SK-N-SH treated with all-trans-retinoic acid at 6 μM for 48 hours (cell line): ENCODE data around the gene MTMR3.
A peak's percentile ranks its signal among the peaks of the same experiment; 100 is the strongest.

ENCODE experiments used
- ATAC-seq: fragments of 200-7000 bp; cut with Tn5 transposase; 3 replicates; pipeline ENCODE4 v1.9.1; 2020; ENCODE audit warnings: mild to moderate bottlenecking, moderate library complexity
- ARNTL ChIP-seq: fragments of 450-650 bp; formaldehyde crosslinking; IDR thresholded peaks from 2 replicates; pipeline ENCODE4 v1.5.0; 2020; ENCODE audit warnings: low read depth, mild to moderate bottlenecking, moderate library complexity, borderline replicate concordance
- BACH2 ChIP-seq: fragments of 250-450 bp; sonication (Bioruptor Pico); IDR thresholded peaks from 2 replicates; pipeline ENCODE4 v1.9.0; 2021; ENCODE audit warnings: mild to moderate bottlenecking, borderline replicate concordance
- ESRRG ChIP-seq: fragments of 250-450 bp; sonication (Bioruptor Pico); IDR thresholded peaks from 2 replicates; pipeline ENCODE4 v1.6.1; 2021; ENCODE audit warnings: mild to moderate bottlenecking
- GLIS3 ChIP-seq: fragments of 250-450 bp; sonication (Bioruptor Pico); IDR thresholded peaks from 2 replicates; pipeline ENCODE4 v1.5.0; 2020; ENCODE audit warnings: mild to moderate bottlenecking, moderate library complexity
- ISL1 ChIP-seq: fragments of 250-450 bp; sonication (Bioruptor Pico); IDR thresholded peaks from 2 replicates; pipeline ENCODE4 v2.1.2; 2022; ENCODE audit warnings: mild to moderate bottlenecking, moderate library complexity
- OSR1 ChIP-seq: fragments of 250-450 bp; sonication (Bioruptor Pico); IDR thresholded peaks from 2 replicates; pipeline ENCODE4 v1.8.0; 2022; ENCODE audit warnings: moderate library complexity, mild to moderate bottlenecking, inconsistent platforms
- PPARA ChIP-seq: fragments of 250-450 bp; sonication (Bioruptor Pico); IDR thresholded peaks from 2 replicates; pipeline ENCODE4 v1.5.0; 2020; ENCODE audit warnings: mild to moderate bottlenecking, borderline replicate concordance
- RARB ChIP-seq: fragments of 250-450 bp; sonication (Bioruptor Pico); IDR thresholded peaks from 2 replicates; pipeline ENCODE4 v1.8.0; 2021; ENCODE audit warnings: mild to moderate bottlenecking, moderate library complexity
- SNAI2 ChIP-seq: fragments of 250-450 bp; sonication (Bioruptor Pico); IDR thresholded peaks from 2 replicates; pipeline ENCODE4 v1.5.0; 2020; ENCODE audit warnings: mild to moderate bottlenecking, moderate library complexity
- TOX ChIP-seq: fragments of 250-450 bp; sonication (Bioruptor Pico); IDR thresholded peaks from 2 replicates; pipeline ENCODE4 v1.8.0; 2021; ENCODE audit warnings: mild to moderate bottlenecking, moderate library complexity, borderline replicate concordance
- ZC3H10 ChIP-seq: fragments of 250-450 bp; sonication (Bioruptor Pico); IDR thresholded peaks from 2 replicates; pipeline ENCODE4 v1.5.1; 2021; ENCODE audit warnings: mild to moderate bottlenecking, moderate library complexity
- ZFP30 ChIP-seq: fragments of 450-650 bp; formaldehyde crosslinking; IDR thresholded peaks from 2 replicates; pipeline ENCODE4 v1.5.0; 2022; ENCODE audit warnings: mild to moderate bottlenecking, moderate library complexity
- ZNF565 ChIP-seq: fragments of 450-650 bp; formaldehyde crosslinking; conservative IDR thresholded peaks from 2 replicates; pipeline ENCODE4 v1.5.0; 2020; ENCODE audit warnings: low read depth, mild to moderate bottlenecking, moderate library complexity
- ZNF70 ChIP-seq: fragments of 450-650 bp; formaldehyde crosslinking; IDR thresholded peaks from 2 replicates; pipeline ENCODE4 v1.5.0; 2020; ENCODE audit warnings: mild to moderate bottlenecking, moderate library complexity
- ZNF8 ChIP-seq: fragments of 450-650 bp; formaldehyde crosslinking; IDR thresholded peaks from 2 replicates; pipeline ENCODE4 v1.5.0; 2020; ENCODE audit warnings: mild to moderate bottlenecking, moderate library complexity
- TF ChIP-seq, protein P1 (sequence below): fragments of 250-450 bp; sonication (Bioruptor Pico); IDR thresholded peaks from 2 replicates; pipeline ENCODE4 v1.5.0; 2020; ENCODE audit warnings: mild to moderate bottlenecking, moderate library complexity
- TF ChIP-seq, protein P2 (sequence below): fragments of 250-450 bp; sonication (Bioruptor Pico); IDR thresholded peaks from 2 replicates; pipeline ENCODE4 v1.5.1; 2021; ENCODE audit warnings: mild to moderate bottlenecking, moderate library complexity
- TF ChIP-seq, protein P3 (sequence below): fragments of 250-450 bp; sonication (Bioruptor Pico); IDR thresholded peaks from 2 replicates; pipeline ENCODE4 v1.8.0; 2021; ENCODE audit warnings: low read depth, mild to moderate bottlenecking, moderate library complexity, borderline replicate concordance
- TF ChIP-seq, protein P4 (sequence below): fragments of 250-450 bp; sonication (Bioruptor Pico); IDR thresholded peaks from 2 replicates; pipeline ENCODE4 v1.5.1; 2020; ENCODE audit warnings: low read depth, mild to moderate bottlenecking, moderate library complexity
- TF ChIP-seq, protein P5 (sequence below): fragments of 250-450 bp; sonication (Bioruptor Pico); IDR thresholded peaks from 2 replicates; pipeline ENCODE4 v1.8.0; 2020; ENCODE audit warnings: mild to moderate bottlenecking, moderate library complexity, borderline replicate concordance

MTMR3 gene

DNA sequence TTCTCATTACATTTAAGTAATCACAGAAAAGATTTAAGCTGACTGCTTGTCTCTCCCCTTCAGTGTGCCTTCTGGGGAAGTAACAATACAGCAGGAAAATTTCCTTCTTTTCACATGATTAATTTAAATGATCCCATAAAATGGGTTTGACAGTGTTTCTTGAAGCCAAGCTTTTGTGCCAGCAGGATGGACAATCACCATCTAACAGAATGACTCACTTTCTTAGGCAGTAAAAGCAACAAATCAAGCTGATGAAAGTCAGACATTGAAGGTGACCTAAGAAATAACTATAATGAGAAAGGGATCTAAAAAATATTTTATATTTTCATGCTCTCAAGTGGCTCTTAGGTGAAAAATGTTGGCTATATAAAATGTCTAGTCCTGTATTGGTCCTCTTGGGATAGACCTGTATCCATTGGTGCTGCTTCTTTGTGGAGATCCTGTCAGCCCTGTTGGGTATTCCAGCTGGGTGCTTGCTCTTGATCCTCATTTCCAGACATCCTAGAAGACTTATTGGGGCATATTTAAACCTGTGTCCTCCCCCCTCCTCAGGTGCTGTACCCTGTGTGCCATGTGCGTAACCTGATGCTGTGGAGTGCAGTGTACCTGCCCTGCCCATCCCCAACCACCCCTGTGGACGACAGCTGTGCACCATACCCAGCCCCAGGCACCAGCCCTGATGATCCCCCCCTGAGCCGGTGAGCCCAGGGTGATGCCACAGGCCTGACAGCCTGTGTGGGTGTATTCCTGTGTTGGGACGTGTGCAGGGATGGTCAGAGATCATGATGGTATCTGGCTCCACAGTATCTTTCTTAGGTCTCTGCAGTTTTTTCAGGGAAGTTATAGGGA, 134.6 kb downstream of the MTMR3 start:
- ATAC-seq, result peak; percentile 61
- TF ChIP-seq ZNF8 (CRISPR knock-in tag), result no peak
- TF ChIP-seq ISL1, result no peak
- no peak for TF ChIP-seq RARB (CRISPR knock-in tag)
- TF ChIP-seq, protein P1, sequence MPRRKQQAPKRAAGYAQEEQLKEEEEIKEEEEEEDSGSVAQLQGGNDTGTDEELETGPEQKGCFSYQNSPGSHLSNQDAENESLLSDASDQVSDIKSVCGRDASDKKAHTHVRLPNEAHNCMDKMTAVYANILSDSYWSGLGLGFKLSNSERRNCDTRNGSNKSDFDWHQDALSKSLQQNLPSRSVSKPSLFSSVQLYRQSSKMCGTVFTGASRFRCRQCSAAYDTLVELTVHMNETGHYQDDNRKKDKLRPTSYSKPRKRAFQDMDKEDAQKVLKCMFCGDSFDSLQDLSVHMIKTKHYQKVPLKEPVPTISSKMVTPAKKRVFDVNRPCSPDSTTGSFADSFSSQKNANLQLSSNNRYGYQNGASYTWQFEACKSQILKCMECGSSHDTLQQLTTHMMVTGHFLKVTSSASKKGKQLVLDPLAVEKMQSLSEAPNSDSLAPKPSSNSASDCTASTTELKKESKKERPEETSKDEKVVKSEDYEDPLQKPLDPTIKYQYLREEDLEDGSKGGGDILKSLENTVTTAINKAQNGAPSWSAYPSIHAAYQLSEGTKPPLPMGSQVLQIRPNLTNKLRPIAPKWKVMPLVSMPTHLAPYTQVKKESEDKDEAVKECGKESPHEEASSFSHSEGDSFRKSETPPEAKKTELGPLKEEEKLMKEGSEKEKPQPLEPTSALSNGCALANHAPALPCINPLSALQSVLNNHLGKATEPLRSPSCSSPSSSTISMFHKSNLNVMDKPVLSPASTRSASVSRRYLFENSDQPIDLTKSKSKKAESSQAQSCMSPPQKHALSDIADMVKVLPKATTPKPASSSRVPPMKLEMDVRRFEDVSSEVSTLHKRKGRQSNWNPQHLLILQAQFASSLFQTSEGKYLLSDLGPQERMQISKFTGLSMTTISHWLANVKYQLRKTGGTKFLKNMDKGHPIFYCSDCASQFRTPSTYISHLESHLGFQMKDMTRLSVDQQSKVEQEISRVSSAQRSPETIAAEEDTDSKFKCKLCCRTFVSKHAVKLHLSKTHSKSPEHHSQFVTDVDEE (CRISPR knock-in tag), result no peak
- TF ChIP-seq ZC3H10 (CRISPR knock-in tag), result peak; percentile 52; the same call in 1 of the 2 replicates
- TF ChIP-seq, protein P2, sequence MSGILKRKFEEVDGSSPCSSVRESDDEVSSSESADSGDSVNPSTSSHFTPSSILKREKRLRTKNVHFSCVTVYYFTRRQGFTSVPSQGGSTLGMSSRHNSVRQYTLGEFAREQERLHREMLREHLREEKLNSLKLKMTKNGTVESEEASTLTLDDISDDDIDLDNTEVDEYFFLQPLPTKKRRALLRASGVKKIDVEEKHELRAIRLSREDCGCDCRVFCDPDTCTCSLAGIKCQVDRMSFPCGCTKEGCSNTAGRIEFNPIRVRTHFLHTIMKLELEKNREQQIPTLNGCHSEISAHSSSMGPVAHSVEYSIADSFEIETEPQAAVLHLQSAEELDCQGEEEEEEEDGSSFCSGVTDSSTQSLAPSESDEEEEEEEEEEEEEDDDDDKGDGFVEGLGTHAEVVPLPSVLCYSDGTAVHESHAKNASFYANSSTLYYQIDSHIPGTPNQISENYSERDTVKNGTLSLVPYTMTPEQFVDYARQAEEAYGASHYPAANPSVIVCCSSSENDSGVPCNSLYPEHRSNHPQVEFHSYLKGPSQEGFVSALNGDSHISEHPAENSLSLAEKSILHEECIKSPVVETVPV (CRISPR knock-in tag), result no peak
- no peak for TF ChIP-seq ZFP30 (CRISPR knock-in tag)
- TF ChIP-seq PPARA (CRISPR knock-in tag), result no peak
- no peak for TF ChIP-seq GLIS3 (CRISPR knock-in tag)
- TF ChIP-seq ZNF70, result no peak
- TF ChIP-seq, protein P3, sequence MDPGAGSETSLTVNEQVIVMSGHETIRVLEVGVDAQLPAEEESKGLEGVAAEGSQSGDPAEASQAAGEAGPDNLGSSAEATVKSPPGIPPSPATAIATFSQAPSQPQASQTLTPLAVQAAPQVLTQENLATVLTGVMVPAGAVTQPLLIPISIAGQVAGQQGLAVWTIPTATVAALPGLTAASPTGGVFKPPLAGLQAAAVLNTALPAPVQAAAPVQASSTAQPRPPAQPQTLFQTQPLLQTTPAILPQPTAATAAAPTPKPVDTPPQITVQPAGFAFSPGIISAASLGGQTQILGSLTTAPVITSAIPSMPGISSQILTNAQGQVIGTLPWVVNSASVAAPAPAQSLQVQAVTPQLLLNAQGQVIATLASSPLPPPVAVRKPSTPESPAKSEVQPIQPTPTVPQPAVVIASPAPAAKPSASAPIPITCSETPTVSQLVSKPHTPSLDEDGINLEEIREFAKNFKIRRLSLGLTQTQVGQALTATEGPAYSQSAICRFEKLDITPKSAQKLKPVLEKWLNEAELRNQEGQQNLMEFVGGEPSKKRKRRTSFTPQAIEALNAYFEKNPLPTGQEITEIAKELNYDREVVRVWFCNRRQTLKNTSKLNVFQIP (CRISPR knock-in tag), result no peak
- peak; percentile 41 for TF ChIP-seq TOX (CRISPR knock-in tag)
- TF ChIP-seq, all 23 proteins: peak for 2

DNA sequence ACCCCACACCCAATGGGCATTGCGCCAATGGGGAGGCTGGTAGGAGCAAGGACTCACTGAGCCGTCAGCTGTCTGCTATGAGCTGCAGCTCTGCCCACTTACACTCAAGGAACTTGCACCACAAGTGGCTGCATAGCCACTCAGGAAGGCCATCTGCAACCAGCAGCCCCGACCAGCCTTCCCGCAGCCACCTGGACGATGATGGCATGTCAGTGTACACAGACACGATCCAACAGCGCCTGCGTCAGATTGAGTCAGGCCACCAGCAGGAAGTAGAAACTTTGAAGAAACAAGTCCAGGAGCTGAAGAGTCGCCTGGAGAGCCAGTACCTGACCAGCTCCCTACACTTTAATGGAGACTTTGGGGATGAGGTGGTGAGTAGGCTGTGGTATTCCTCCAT, 137.5 kb downstream of the MTMR3 start:
- no peak for TF ChIP-seq RARB (CRISPR knock-in tag)
- TF ChIP-seq, protein P2 (CRISPR knock-in tag), result no peak
- no peak for TF ChIP-seq PPARA (CRISPR knock-in tag)
- no peak for TF ChIP-seq ZNF565 (CRISPR knock-in tag)
- no peak for TF ChIP-seq GLIS3 (CRISPR knock-in tag)
- TF ChIP-seq, protein P4, sequence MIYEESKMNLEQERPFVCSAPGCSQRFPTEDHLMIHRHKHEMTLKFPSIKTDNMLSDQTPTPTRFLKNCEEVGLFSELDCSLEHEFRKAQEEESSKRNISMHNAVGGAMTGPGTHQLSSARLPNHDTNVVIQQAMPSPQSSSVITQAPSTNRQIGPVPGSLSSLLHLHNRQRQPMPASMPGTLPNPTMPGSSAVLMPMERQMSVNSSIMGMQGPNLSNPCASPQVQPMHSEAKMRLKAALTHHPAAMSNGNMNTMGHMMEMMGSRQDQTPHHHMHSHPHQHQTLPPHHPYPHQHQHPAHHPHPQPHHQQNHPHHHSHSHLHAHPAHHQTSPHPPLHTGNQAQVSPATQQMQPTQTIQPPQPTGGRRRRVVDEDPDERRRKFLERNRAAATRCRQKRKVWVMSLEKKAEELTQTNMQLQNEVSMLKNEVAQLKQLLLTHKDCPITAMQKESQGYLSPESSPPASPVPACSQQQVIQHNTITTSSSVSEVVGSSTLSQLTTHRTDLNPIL (CRISPR knock-in tag), result no peak
- TF ChIP-seq ARNTL (CRISPR knock-in tag), result no peak
- TF ChIP-seq, all 23 proteins: peak for 0
- no peak for ATAC-seq

DNA sequence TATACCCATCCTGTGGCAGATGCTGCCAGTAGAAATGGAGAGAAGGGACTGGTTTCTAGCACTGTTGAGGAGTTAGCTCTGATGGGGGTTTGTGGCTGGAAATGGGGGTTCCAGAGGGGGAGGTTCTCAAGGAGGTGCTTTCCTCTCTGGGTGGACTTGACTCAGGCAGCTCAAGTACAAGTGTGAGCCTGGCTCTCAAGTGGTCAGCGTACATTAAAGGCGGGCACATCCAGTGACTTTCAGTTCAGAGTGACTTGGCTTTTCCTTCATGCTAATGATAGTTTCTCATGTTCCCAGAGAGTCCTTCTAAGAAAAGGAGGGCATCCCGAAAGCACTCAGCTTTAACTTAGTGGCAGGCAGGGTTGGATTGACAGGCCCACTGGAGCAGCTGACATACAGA, 138.4 kb downstream of the MTMR3 start:
- ATAC-seq, result no peak
- TF ChIP-seq SNAI2 (CRISPR knock-in tag), result no peak
- TF ChIP-seq ESRRG (CRISPR knock-in tag), result no peak
- TF ChIP-seq, protein P2 (CRISPR knock-in tag), result no peak
- no peak for TF ChIP-seq TOX (CRISPR knock-in tag)
- TF ChIP-seq ZC3H10 (CRISPR knock-in tag), result no peak
- TF ChIP-seq, protein P1 (CRISPR knock-in tag), result no peak
- TF ChIP-seq OSR1 (CRISPR knock-in tag), result no peak
- no peak for TF ChIP-seq ISL1
- TF ChIP-seq BACH2, result no peak
- no peak for TF ChIP-seq RARB (CRISPR knock-in tag)
- TF ChIP-seq, protein P5, sequence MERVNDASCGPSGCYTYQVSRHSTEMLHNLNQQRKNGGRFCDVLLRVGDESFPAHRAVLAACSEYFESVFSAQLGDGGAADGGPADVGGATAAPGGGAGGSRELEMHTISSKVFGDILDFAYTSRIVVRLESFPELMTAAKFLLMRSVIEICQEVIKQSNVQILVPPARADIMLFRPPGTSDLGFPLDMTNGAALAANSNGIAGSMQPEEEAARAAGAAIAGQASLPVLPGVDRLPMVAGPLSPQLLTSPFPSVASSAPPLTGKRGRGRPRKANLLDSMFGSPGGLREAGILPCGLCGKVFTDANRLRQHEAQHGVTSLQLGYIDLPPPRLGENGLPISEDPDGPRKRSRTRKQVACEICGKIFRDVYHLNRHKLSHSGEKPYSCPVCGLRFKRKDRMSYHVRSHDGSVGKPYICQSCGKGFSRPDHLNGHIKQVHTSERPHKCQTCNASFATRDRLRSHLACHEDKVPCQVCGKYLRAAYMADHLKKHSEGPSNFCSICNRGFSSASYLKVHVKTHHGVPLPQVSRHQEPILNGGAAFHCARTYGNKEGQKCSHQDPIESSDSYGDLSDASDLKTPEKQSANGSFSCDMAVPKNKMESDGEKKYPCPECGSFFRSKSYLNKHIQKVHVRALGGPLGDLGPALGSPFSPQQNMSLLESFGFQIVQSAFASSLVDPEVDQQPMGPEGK (CRISPR knock-in tag), result no peak
- TF ChIP-seq ZNF565 (CRISPR knock-in tag), result no peak
